Activated T-helper 17 cell treated with anti-CD3 and anti-CD28 coated beads, Interleukin-2, amount 50 U/mL, for 72 hours (primary cell): ENCODE measurements around the gene CDKL2. TPM values are rescaled to one million over a fixed set of nuclear protein-coding genes. Genes with fewer than 3 reads are reported as not detected.
"Not testable (repeated sequence)": the region's sequence is repeated elsewhere in the genome, so short reads cannot be mapped to it uniquely, and the experiment has no call there.

Experiments used
- ATAC-seq: fragments of 150-1000 bp; cut with Tn5 transposase; replicated peaks from 2 replicates; pipeline ENCODE4 v1.10.0; 2021; ENCODE audit warnings: mild to moderate bottlenecking, moderate library complexity
- H3K27ac Mint-ChIP-seq: one replicate; pipeline ENCODE4 v1.8.0; 2022; ENCODE audit warnings: mixed read lengths
- H3K27me3 Mint-ChIP-seq: one replicate; pipeline ENCODE4 v1.8.0; 2022; ENCODE audit warnings: mixed read lengths
- H3K36me3 Mint-ChIP-seq: one replicate; pipeline ENCODE4 v1.8.0; 2022; ENCODE audit warnings: low read depth, mild to moderate bottlenecking, mixed read lengths
- H3K4me1 Mint-ChIP-seq: one replicate; pipeline ENCODE4 v1.8.0; 2022; ENCODE audit warnings: mixed read lengths
- H3K4me3 Mint-ChIP-seq: one replicate; pipeline ENCODE4 v1.8.0; 2022; ENCODE audit warnings: mild to moderate bottlenecking, mixed read lengths
- H3K9me3 Mint-ChIP-seq: one replicate; pipeline ENCODE4 v1.8.0; 2022; ENCODE audit warnings: mixed read lengths
- total RNA-seq, 2 donors: library from RNA; stranded (reverse); gene quantifications; one replicate each; pipeline ENCODE4 v1.2.3, GENCODE V29; 2022

CDKL2 gene
- 1 to 10 TPM; 2.4 TPM for total RNA-seq

DNA sequence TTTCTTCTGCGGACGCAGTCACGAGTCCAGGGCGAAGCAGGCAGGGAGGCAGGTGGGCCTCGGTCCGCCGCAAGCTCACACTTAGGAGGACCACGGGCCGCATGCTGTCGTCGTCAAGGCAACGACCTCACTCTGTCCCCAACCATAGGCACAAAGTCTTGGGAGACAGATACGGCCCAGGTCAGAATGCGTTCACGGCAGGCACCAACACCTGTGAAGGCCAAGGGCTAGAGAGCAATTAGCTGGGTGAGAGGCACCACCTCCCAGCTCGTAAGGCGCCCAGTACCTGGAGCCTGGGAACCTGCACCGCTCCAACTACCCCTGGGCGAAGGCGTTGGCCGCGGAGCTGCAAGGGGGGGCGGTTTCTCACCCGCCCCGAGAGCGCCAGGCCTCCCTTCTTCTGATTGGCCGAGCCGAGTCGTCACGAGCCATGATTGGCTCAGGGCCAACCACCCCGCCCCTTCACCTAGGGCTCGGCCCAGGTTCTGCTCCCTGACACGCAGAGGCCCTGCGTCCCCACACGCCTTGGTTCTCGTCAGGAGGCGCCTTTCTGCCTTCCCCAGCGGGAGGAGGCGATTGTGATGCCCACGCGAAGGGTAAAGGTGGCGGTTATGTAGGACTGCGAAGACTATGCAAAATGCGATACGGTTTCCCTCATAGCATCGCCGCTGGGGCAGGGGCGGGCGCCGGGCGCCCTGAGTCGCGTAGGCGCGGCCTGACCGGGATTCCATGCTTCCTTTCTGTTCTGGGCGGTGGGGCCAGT lies at the start of gene CDKL2:
TSS of gene CDKL2 (minus strand) at position 355 of the 763 bp plus-strand sequence. CDS start 4,540 bp downstream, outside the sequence.
- H3K36me3 Mint-ChIP-seq, result no peaks in the 10 kb centered on the region
- H3K4me3 Mint-ChIP-seq, result peak within 1 kb of the TSS; percentile 96
- peaks cover 7% of the 10 kb centered on the region for H3K4me1 Mint-ChIP-seq
- ATAC-seq, result peak; percentile 100
- peak within 1 kb of the TSS; percentile 79 for H3K27ac Mint-ChIP-seq
- H3K9me3 Mint-ChIP-seq, result no peaks in the 10 kb centered on the region
- no peaks in the 10 kb centered on the region for H3K27me3 Mint-ChIP-seq

DNA sequence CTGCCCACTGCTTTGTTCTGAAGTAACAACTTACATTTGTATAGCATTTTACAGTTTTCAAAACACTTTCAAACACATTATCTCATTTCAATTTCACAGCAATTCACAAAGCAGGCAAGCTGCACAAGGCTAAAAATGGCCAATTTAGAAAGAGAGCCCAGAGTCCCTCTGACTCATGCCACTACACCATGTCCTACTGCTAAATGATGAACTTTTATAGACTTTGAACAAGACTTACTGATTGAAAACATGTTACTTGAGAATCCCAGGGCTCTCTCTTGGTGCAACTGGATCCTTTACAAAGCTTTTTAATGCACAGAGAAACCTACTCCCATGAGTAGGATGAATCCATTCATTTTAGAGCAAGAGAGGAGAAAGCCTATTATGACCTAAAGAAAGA lies 48.6 kb upstream of the CDKL2 start:
- Mint-ChIP-seq H3K27me3 (no peaks in the 10 kb centered on the region), H3K27ac (no peak overlapping the region), H3K4me1 (peaks cover 11% of the 10 kb centered on the region), H3K36me3 (no peaks in the 10 kb centered on the region), H3K4me3 (no peak overlapping the region), H3K9me3 (no peaks in the 10 kb centered on the region)
- no peak for ATAC-seq

DNA sequence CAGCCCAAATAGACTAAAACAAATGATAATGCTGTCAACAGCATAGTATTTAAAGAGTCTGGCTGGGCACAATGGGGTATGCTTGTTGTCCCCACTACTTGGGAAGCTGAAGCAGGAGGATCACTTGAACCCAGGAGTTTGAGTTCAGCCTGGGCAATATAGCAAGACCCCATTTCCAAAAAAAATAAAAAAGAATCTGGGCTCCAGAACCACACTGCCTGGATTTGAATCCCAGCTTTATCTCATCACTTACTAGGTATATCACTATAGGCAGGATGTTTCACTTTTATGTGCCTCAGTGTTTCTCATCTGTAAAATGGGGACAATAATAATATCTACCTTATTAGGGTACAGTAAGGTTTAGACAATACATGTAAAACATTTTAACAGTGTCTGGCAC lies 48.1 kb upstream of the CDKL2 start:
- no peak for ATAC-seq
- Mint-ChIP-seq H3K36me3 (peaks cover 2% of the 10 kb centered on the region), H3K27me3 (no peaks in the 10 kb centered on the region), H3K4me1 (peaks cover 14% of the 10 kb centered on the region), H3K4me3 (no peak overlapping the region), H3K9me3 (no peaks in the 10 kb centered on the region), H3K27ac (no peak overlapping the region)

DNA sequence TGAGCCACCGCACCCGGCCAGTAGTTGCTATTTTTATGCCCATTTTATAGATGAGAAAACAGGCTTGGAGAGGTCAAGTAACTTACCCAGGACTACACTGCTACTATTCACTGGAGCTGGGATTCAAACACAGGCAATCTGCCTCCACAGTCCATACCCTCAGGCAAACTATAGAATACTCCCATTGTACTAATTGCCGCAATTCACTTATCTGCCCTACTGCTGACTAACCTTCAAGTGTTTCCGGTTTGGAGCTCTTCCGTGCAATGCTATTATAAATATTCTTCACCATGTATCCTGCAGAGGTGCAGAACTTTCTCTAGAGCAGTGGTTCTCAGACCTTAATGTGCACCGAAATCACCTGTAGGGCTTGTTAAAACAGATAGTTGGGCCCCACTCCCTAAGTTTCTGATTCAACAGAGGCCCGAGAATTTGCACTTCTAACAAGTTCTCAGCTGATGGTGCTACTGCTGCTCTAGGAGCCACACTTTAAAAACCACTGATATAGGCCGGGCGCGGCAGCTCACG lies 44.7 kb upstream of the CDKL2 start:
- no peaks in the 10 kb centered on the region for H3K9me3 Mint-ChIP-seq
- peaks cover 17% of the 10 kb centered on the region for H3K4me1 Mint-ChIP-seq
- peaks cover 33% of the 10 kb centered on the region for H3K36me3 Mint-ChIP-seq
- H3K27me3 Mint-ChIP-seq, result no peaks in the 10 kb centered on the region
- H3K4me3 Mint-ChIP-seq, result no peak overlapping the region
- H3K27ac Mint-ChIP-seq, result no peak overlapping the region
- ATAC-seq, result no peak

DNA sequence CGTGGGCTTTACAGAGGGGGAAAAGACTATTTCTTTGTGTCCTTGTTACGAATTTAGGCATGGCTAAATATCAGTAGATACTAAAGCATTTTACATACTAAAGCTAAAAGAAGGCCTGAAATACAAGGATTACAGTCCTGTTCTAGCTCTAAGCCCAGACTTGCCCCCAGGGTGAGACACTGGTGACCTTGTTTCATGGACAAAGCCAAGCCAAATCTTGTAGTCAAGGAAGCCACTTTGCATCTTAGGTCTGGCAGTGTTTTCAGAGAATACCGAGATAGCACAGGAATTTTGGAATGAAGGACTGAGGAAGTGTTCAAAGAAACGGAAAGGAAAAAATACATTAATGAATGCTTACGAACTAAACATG lies 43.6 kb upstream of the CDKL2 start:
- Mint-ChIP-seq H3K4me3 (peak overlapping the region; percentile 100), H3K27me3 (no peaks in the 10 kb centered on the region), H3K4me1 (peaks cover 25% of the 10 kb centered on the region), H3K36me3 (peaks cover 42% of the 10 kb centered on the region), H3K27ac (peak overlapping the region; percentile 99), H3K9me3 (no peaks in the 10 kb centered on the region)
- ATAC-seq, result no peak

DNA sequence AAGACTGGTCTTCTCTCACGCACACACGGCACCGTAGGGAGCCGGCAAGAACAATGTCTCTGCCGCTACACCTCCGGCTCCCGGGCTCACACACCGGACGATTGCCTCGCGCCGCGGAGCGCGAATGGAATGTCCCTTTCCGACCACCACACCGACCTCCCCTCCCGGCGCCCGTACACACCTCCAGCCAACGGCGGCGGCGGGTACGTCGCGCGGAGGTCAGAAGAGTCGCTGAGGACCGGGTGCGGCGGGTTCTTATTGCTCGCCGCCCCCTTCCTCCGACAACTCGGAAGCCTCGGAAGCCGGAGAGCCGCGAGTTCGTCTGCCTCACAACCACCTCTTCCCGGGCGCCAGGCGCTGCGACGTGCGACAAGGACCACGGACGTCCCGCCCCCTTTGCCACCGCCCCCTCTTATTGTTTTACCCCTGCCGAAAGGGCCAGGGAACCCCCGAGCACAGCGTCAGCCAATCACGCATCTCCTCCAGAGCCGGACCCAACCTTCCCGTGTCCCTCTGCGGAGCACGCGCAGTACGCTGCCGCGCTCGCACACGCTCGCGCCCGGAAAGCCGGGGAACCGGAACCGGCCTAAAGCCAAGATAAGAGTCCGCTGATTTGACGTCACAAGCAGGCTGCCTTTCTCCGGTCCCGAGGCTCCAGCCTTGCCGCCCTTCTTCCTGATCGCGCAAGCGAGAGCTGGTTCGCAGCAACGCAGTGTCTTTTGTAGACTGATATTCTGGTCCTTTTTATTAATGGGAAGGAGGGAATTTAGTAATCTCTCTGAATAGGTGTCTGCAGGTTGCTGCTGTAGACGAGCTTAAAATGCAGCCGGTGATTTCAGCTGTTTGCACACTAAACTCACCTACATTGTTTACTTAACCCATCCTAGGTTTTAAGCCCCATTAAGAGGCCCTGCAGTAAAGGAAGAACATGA lies 43.0 kb upstream of the CDKL2 start, which contains the start of gene G3BP2:
TSS of gene G3BP2 (minus strand) at position 385 of the 932 bp plus-strand sequence. CDS start 11,386 bp downstream, outside the sequence.
- no peaks in the 10 kb centered on the region for H3K27me3 Mint-ChIP-seq
- H3K9me3 Mint-ChIP-seq, result no peaks in the 10 kb centered on the region
- peaks cover 30% of the 10 kb centered on the region for H3K4me1 Mint-ChIP-seq
- peaks cover 47% of the 10 kb centered on the region for H3K36me3 Mint-ChIP-seq
- peak within 1 kb of the TSS; percentile 100 for H3K4me3 Mint-ChIP-seq
- peak; percentile 94 for ATAC-seq
- H3K27ac Mint-ChIP-seq, result peak within 1 kb of the TSS; percentile 99

DNA sequence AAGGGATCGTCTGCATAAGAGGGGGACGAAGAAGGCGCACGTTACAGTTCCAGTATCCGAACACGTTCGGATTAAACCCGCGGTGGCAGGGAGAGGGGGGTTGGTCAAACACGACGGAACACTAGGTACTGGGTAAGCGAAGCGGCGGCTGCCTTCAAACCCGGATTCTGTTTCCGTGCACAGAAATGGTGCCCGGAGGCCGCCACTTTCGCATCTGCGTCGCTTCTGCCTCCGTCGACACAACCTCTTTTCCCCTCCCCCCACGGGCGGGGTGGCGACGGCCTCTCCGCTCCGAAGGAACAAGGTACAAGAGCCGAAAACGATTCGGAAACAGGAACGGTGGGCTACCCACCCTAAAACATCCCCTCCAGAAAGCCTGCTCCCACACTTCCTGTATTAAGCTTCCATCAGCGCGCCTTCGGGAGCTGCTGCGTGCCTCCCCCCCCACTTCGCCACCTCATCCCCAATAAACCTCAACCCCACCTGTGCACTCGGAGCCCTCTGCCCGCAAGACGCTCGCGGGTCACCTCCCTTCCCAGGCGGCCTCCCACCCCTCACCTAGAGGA lies 42.2 kb upstream of the CDKL2 start:
- H3K36me3 Mint-ChIP-seq, result peaks cover 54% of the 10 kb centered on the region
- peaks cover 37% of the 10 kb centered on the region for H3K4me1 Mint-ChIP-seq
- H3K27ac Mint-ChIP-seq, result peak overlapping the region; percentile 99
- peak; percentile 31 for ATAC-seq
- H3K4me3 Mint-ChIP-seq, result peak overlapping the region; percentile 100
- H3K27me3 Mint-ChIP-seq, result no peaks in the 10 kb centered on the region
- H3K9me3 Mint-ChIP-seq, result no peaks in the 10 kb centered on the region

DNA sequence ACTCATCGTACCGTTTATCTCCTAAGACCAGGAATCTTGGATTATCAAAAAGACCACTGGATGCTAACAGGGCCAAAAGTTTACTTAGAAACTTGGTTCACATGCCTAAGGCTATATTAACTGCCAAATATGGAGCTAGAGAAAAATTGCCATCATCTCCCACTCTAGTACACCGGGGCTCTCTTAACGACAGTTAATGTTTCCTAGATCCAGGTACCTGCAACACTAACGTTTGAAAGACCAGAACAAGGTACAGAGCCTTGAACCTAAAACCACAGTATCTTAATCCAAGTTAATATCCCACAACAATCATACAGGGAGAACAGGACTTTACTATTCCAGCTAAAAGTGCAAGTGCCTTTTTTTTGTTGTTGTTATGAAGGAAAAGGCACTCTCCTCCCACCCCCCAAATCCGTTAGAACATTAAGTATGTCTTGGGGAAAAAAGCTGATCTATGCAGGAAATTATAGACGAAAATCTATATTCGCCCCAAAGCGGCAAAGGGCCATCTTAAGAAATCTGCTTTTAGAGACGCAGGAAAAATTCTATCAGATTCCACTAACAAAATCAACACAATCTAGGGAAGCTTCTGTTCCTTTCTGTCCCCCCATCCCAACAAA lies 41.6 kb upstream of the CDKL2 start:
- no peaks in the 10 kb centered on the region for H3K9me3 Mint-ChIP-seq
- H3K27ac Mint-ChIP-seq, result peak overlapping the region; percentile 99
- H3K4me1 Mint-ChIP-seq, result peaks cover 38% of the 10 kb centered on the region
- H3K36me3 Mint-ChIP-seq, result peaks cover 60% of the 10 kb centered on the region
- H3K27me3 Mint-ChIP-seq, result no peaks in the 10 kb centered on the region
- peak overlapping the region; percentile 100 for H3K4me3 Mint-ChIP-seq
- no peak for ATAC-seq

DNA sequence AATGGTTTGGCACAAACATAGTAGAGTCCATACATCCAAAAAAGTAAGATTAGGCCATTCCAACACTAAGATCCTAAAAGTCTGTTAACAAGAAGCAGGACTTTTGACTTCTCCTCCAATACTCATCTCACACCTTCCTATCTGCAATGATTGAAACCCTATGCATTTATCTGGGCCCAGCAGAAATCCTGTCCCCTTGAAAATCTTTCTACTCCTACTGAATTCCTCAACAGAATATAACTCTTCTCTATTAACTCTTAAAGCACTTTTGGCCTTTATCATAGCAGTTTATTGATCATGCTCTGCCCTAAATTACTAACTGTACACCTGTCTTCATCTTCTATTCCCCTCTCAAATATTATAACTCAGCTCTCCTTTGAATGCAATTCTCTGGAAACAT lies 38.3 kb upstream of the CDKL2 start:
- H3K4me1 Mint-ChIP-seq, result peaks cover 40% of the 10 kb centered on the region
- H3K36me3 Mint-ChIP-seq, result peaks cover 84% of the 10 kb centered on the region
- peak overlapping the region; percentile 11 for H3K27ac Mint-ChIP-seq
- ATAC-seq, result no peak
- H3K9me3 Mint-ChIP-seq, result no peaks in the 10 kb centered on the region
- no peaks in the 10 kb centered on the region for H3K27me3 Mint-ChIP-seq
- peak overlapping the region; percentile 100 for H3K4me3 Mint-ChIP-seq

DNA sequence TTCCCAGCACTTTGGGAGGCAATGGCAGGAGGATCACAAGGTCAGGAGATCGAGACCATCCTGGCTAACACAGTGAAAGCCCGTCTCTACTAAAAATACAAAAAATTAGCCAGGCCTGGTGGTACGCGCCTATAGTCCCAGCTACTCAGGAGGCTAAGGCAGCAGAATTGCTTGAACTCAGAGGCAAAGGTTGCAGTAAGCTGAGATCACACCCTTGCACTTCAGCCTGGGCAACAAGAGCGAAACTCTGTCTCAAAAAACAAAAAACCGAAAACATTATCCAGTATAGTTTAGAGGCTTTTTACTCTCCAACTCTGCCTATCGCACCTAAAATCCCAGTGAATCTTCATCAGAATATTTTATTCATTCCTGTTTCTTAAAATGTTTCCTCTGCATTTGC lies 37.3 kb upstream of the CDKL2 start:
- peaks cover 41% of the 10 kb centered on the region for H3K4me1 Mint-ChIP-seq
- H3K27me3 Mint-ChIP-seq, ATAC-seq, H3K9me3 Mint-ChIP-seq: not testable (repeated sequence)
- peak overlapping the region; percentile 73 for H3K27ac Mint-ChIP-seq
- H3K36me3 Mint-ChIP-seq, result peaks cover 80% of the 10 kb centered on the region
- peak overlapping the region; percentile 100 for H3K4me3 Mint-ChIP-seq

DNA sequence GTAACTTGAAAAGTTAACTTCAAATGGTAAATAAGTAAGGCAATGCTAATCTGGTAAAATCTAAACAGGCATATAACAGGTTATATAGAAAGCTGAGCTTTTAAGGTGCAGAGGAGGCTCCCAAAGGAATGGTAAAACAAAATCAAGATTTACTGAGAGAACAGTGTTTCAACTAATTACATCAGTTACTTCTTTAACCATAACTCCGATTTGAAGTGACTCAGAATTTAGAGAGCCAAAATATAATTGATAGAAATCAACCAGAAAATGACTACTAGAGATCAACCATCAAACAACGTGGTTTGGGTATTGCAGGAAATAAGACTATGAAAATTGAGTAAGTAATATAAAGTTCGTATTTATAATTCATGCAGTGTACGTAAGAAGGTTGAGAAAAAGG lies 36.0 kb upstream of the CDKL2 start:
- Mint-ChIP-seq H3K27ac (peak overlapping the region; percentile 73), H3K9me3 (no peaks in the 10 kb centered on the region), H3K4me3 (peak overlapping the region; percentile 100), H3K4me1 (peaks cover 42% of the 10 kb centered on the region), H3K36me3 (peaks cover 80% of the 10 kb centered on the region), H3K27me3 (no peaks in the 10 kb centered on the region)
- ATAC-seq, result peak; percentile 50

DNA sequence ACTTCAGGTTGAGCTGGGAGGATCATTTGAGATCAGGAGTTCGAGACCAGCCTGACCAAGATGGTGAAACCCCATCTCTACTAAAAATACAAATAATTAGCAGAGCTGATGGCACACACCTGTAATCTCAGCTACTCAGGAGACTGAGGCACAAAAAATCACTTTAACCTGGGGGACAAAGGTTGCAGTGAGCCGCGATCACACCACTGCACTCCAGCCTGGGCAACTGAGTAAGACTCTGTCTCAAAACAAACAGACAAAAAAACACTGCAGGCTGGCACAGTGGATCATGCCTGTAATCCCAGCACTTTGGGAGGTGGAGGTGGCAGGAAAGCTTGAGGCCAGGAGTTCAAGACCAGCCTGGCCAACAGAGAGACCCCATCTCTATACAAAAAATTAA lies 34.3 kb upstream of the CDKL2 start:
- not testable (repeated sequence) for ATAC-seq, H3K4me3 Mint-ChIP-seq, H3K9me3 Mint-ChIP-seq, H3K27me3 Mint-ChIP-seq, H3K27ac Mint-ChIP-seq
- Mint-ChIP-seq H3K36me3 (peaks cover 86% of the 10 kb centered on the region), H3K4me1 (peaks cover 37% of the 10 kb centered on the region)

DNA sequence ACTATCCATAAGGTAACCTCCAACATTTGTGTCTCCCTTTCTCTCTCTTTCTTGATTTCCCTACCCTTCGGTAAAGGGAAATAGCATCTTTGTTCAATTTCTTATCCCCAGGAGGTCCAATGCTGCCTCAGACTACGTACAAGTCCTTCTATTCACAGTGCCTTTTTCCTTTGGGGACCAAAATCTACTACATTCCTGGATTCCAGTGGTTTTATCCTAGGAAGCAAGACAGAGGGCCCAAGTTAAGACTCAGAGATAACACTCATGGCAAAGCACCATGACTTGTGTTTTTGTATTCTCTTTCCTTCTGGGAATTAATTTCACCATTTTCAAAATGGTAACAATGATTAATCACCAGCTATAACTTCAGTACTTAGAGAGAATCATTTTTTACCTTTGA lies 32.3 kb upstream of the CDKL2 start:
- Mint-ChIP-seq H3K9me3 (no peaks in the 10 kb centered on the region), H3K36me3 (peaks cover 88% of the 10 kb centered on the region), H3K27ac (no peak overlapping the region), H3K27me3 (no peaks in the 10 kb centered on the region), H3K4me1 (peaks cover 30% of the 10 kb centered on the region), H3K4me3 (no peak overlapping the region)
- ATAC-seq, result no peak

DNA sequence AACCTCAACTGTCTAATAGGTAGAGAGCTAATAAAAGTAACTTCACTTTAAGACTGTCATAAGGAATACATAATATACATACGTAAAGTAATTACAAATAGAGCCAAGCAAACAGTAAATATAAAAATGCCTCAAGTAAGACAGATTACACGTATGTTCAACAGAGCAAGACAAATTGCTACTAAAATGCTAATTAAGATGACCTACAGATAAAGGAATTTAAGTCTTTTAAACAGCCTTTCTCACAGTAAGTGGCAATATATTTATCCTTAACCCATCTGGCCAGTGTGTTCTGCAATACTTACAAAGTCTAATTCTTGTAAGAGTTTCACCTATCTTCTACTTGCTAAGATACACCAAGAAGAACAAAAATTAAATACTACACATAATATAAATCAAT lies 30.2 kb upstream of the CDKL2 start:
- Mint-ChIP-seq H3K4me3 (no peak overlapping the region), H3K27me3 (no peaks in the 10 kb centered on the region), H3K9me3 (no peaks in the 10 kb centered on the region), H3K36me3 (peaks cover 91% of the 10 kb centered on the region), H3K4me1 (peaks cover 34% of the 10 kb centered on the region), H3K27ac (peak overlapping the region; percentile 38)
- no peak for ATAC-seq
